Glomerular visceral epithelial cell (primary cell): Measurements from ENCODE around the gene TEAD1.

Source experiments
- DNase-seq: peaks from one replicate; pipeline ENCODE4 v3.0.0-alpha.2; 2016; ENCODE audit errors: extremely low spot score

TEAD1 gene

GRCh38 chr11:12893787-12894672, 219.8 kb downstream of the TEAD1 start:
- DNase-seq: peak; percentile 64

- DNase-seq: no peak
These were observed 223.2 kb downstream of the TEAD1 start for GRCh38 chr11:12897390-12897789.

GRCh38 chr11:12897867-12898266, 223.6 kb downstream of the TEAD1 start:
- DNase-seq: no peak

- DNase-seq: peak; percentile 83
These were observed 226.3 kb downstream of the TEAD1 start for GRCh38 chr11:12900496-12900895.

GRCh38 chr11:12901272-12901671, 227.1 kb downstream of the TEAD1 start:
- DNase-seq: no peak

GRCh38 chr11:12901874-12902481, 227.8 kb downstream of the TEAD1 start:
- DNase-seq: no peak

- DNase-seq: no peak
These were observed 228.7 kb downstream of the TEAD1 start for GRCh38 chr11:12902791-12903486.

- DNase-seq: no peak
These were observed 231.2 kb downstream of the TEAD1 start for GRCh38 chr11:12905435-12905834.

GRCh38 chr11:12906501-12906900, 232.3 kb downstream of the TEAD1 start:
- no peak for DNase-seq

- DNase-seq: no peak
These were observed 235.7 kb downstream of the TEAD1 start for GRCh38 chr11:12909879-12910278.

GRCh38 chr11:12914400-12914912, 240.2 kb downstream of the TEAD1 start:
- no peak for DNase-seq

GRCh38 chr11:12915093-12915492, 240.9 kb downstream of the TEAD1 start:
- no peak for DNase-seq

- DNase-seq: no peak
These were observed 243.6 kb downstream of the TEAD1 start for GRCh38 chr11:12917822-12918221.

GRCh38 chr11:12918667-12919066, 244.4 kb downstream of the TEAD1 start:
- DNase-seq: no peak

GRCh38 chr11:12922418-12922817, 248.2 kb downstream of the TEAD1 start:
- no peak for DNase-seq

GRCh38 chr11:12922980-12923507, 248.8 kb downstream of the TEAD1 start:
- DNase-seq: no peak

GRCh38 chr11:12924650-12925049, 250.4 kb downstream of the TEAD1 start:
- DNase-seq: no peak

GRCh38 chr11:12925520-12925919, 251.3 kb downstream of the TEAD1 start:
- DNase-seq: no peak

- DNase-seq: no peak
These were observed 253.0 kb downstream of the TEAD1 start for GRCh38 chr11:12927221-12927620.

GRCh38 chr11:12927886-12928285, 253.7 kb downstream of the TEAD1 start:
- no peak for DNase-seq

- no peak for DNase-seq
These were observed 256.6 kb downstream of the TEAD1 start for GRCh38 chr11:12930850-12931249.

- DNase-seq: no peak
These were observed 258.3 kb downstream of the TEAD1 start for GRCh38 chr11:12932485-12932884.
